Duodenal mucosa (tissue), 2 donors: ENCODE data around the gene CEACAM1.

Experiments
- H3K27ac ChIP-seq: one replicate; pipeline ENCODE4 v1.7.0; 2013; ENCODE audit warnings: low read depth, low read length
- H3K27me3 ChIP-seq, 2 donors: one replicate each; pipeline ENCODE4 v1.7.0; 2013; ENCODE audit warnings: low read length in 2 of 2, control low read depth in 1 of 2; ENCODE audit not compliant: insufficient read depth in 2 of 2, control insufficient read depth in 1 of 2
- H3K36me3 ChIP-seq, 2 donors: one replicate each; pipeline ENCODE4 v1.7.0; 2013; ENCODE audit warnings: low read length in 2 of 2, control low read depth in 1 of 2; ENCODE audit not compliant: insufficient read depth in 2 of 2, control insufficient read depth in 1 of 2
- H3K4me1 ChIP-seq, 2 donors: one replicate each; pipeline ENCODE4 v1.7.0; 2013; ENCODE audit warnings: low read length in 2 of 2, control low read depth in 1 of 2; ENCODE audit not compliant: insufficient read depth in 2 of 2, control insufficient read depth in 1 of 2
- H3K4me3 ChIP-seq, 2 donors: one replicate each; pipeline ENCODE4 v1.7.0; 2013; ENCODE audit warnings: low read length in 2 of 2, low read depth in 1 of 2
- H3K9ac ChIP-seq, 2 donors: one replicate each; pipeline ENCODE4 v1.7.0; 2013; ENCODE audit warnings: low read length in 2 of 2, low read depth in 1 of 2
- H3K9me3 ChIP-seq, 2 donors: one replicate each; pipeline ENCODE4 v1.7.0; 2013; ENCODE audit warnings: low read length in 2 of 2, control low read depth in 1 of 2; ENCODE audit not compliant: control insufficient read depth in 1 of 2

The CEACAM1 gene

GRCh38 chr19:42478765-42479311, 49.4 kb downstream of the CEACAM1 start:
- H3K9me3 ChIP-seq, result no peaks in the 10 kb centered on the region

GRCh38 chr19:42477933-42478332, 50.3 kb downstream of the CEACAM1 start:
- Histone ChIP-seq H3K36me3 (no peaks in the 10 kb centered on the region), H3K4me3 (no peak overlapping the region), H3K9ac (no peak overlapping the region), H3K4me1 (peaks cover 0 to 6% of the 10 kb centered on the region in 2 donors), H3K27ac (no peak overlapping the region), H3K27me3 (no peaks in the 10 kb centered on the region), H3K9me3 (no peaks in the 10 kb centered on the region)

More at GRCh38 chr19:42478765-42479311, 49.4 kb downstream of the CEACAM1 start:
- H3K36me3 ChIP-seq, result no peaks in the 10 kb centered on the region
- H3K4me3 ChIP-seq, result no peak overlapping the region
- H3K27me3 ChIP-seq, result no peaks in the 10 kb centered on the region
- H3K4me1 ChIP-seq, result peaks cover 0 to 6% of the 10 kb centered on the region in 2 donors
- no peak overlapping the region for H3K9ac ChIP-seq
- H3K27ac ChIP-seq, result no peak overlapping the region

- Histone ChIP-seq H3K4me3 (no peak overlapping the region), H3K36me3 (no peaks in the 10 kb centered on the region), H3K27me3 (no peaks in the 10 kb centered on the region), H3K4me1 (peaks cover 0 to 6% of the 10 kb centered on the region in 2 donors), H3K9me3 (no peaks in the 10 kb centered on the region), H3K27ac (no peak overlapping the region), H3K9ac (no peak overlapping the region)
Measured at GRCh38 chr19:42477117-42477516, 51.2 kb downstream of the CEACAM1 start.

GRCh38 chr19:42475366-42475765, 52.9 kb downstream of the CEACAM1 start:
- no peak overlapping the region for H3K4me3 ChIP-seq
- no peak overlapping the region for H3K9ac ChIP-seq
- no peaks in the 10 kb centered on the region for H3K36me3 ChIP-seq
- H3K27ac ChIP-seq, result no peak overlapping the region
- H3K9me3 ChIP-seq, result no peaks in the 10 kb centered on the region
- no peaks in the 10 kb centered on the region for H3K27me3 ChIP-seq
- peaks cover 0 to 1% of the 10 kb centered on the region in 2 donors for H3K4me1 ChIP-seq

- Histone ChIP-seq H3K9me3 (no peaks in the 10 kb centered on the region), H3K36me3 (no peaks in the 10 kb centered on the region), H3K27ac (no peak overlapping the region), H3K9ac (no peak overlapping the region), H3K27me3 (no peaks in the 10 kb centered on the region), H3K4me3 (no peak overlapping the region), H3K4me1 (peaks cover 0 to 1% of the 10 kb centered on the region in 2 donors)
Measured at GRCh38 chr19:42474743-42475142, 53.5 kb downstream of the CEACAM1 start.

- H3K27me3 ChIP-seq, result no peaks in the 10 kb centered on the region
- no peak overlapping the region for H3K27ac ChIP-seq
- no peaks in the 10 kb centered on the region for H3K9me3 ChIP-seq
- H3K36me3 ChIP-seq, result no peaks in the 10 kb centered on the region
- no peak overlapping the region for H3K4me3 ChIP-seq
- H3K9ac ChIP-seq, result no peak overlapping the region
- H3K4me1 ChIP-seq, result peaks cover 0 to 4% of the 10 kb centered on the region in 2 donors
Measured at GRCh38 chr19:42473686-42474085, 54.6 kb downstream of the CEACAM1 start.

- Histone ChIP-seq H3K27me3 (no peaks in the 10 kb centered on the region), H3K36me3 (no peaks in the 10 kb centered on the region), H3K9me3 (no peaks in the 10 kb centered on the region), H3K4me3 (no peak overlapping the region), H3K9ac (no peak overlapping the region), H3K27ac (no peak overlapping the region), H3K4me1 (peaks cover 4 to 9% of the 10 kb centered on the region in 2 donors)
Measured at GRCh38 chr19:42472402-42473147, 55.7 kb downstream of the CEACAM1 start.

GRCh38 chr19:42471554-42472249, 56.6 kb downstream of the CEACAM1 start:
- H3K27me3 ChIP-seq, result no peaks in the 10 kb centered on the region
- no peak overlapping the region for H3K27ac ChIP-seq
- no peak overlapping the region for H3K4me3 ChIP-seq
- no peaks in the 10 kb centered on the region for H3K36me3 ChIP-seq
- H3K9me3 ChIP-seq, result no peaks in the 10 kb centered on the region
- peaks cover 4 to 9% of the 10 kb centered on the region in 2 donors for H3K4me1 ChIP-seq
- H3K9ac ChIP-seq, result no peak overlapping the region

- Histone ChIP-seq H3K9me3 (no peaks in the 10 kb centered on the region), H3K36me3 (no peaks in the 10 kb centered on the region), H3K27me3 (no peaks in the 10 kb centered on the region), H3K27ac (no peak overlapping the region), H3K4me3 (no peak overlapping the region), H3K4me1 (peaks cover 9 to 14% of the 10 kb centered on the region in 2 donors), H3K9ac (no peak overlapping the region)
Measured at GRCh38 chr19:42469311-42470235, 58.7 kb downstream of the CEACAM1 start.
